GM10266 (cell line): ENCODE measurements around the gene FBXO27.
"Not testable (repeated sequence)": the region's sequence is repeated elsewhere in the genome, so short reads cannot be mapped to it uniquely, and the experiment has no call there.

Experiments
- DNase-seq: peaks from one replicate; pipeline ENCODE4 v3.0.0; 2012; ENCODE audit errors: extremely low spot score
- TF ChIP-seq, protein P1 (sequence below): IDR thresholded peaks from 2 replicates; pipeline ENCODE4 v1.5.1; 2012; ENCODE audit warnings: mild to moderate bottlenecking, low read depth; ENCODE audit not compliant: control insufficient read depth, insufficient read depth; ENCODE audit errors: missing control alignments

Gene FBXO27

DNA sequence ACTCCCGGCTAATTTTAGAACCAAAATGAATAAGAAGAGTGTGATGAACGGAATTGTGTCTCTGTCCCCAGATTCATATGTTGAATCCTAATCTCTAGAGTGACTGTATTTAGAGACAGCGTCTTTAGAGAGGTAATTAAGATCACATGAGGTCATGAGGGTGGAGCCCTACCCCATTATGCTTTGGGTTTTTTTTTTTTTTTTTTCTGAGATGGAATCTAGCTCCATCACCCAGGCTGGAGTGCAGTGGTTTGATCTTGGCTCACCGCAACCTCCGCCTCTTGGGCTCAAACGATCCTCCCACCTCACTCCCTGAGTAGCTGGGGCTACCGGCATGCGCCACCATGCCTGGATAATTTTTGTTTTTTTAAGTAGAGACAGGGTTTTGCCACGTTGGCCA lies 27.9 kb downstream of the FBXO27 start:
- TF ChIP-seq, protein P1, sequence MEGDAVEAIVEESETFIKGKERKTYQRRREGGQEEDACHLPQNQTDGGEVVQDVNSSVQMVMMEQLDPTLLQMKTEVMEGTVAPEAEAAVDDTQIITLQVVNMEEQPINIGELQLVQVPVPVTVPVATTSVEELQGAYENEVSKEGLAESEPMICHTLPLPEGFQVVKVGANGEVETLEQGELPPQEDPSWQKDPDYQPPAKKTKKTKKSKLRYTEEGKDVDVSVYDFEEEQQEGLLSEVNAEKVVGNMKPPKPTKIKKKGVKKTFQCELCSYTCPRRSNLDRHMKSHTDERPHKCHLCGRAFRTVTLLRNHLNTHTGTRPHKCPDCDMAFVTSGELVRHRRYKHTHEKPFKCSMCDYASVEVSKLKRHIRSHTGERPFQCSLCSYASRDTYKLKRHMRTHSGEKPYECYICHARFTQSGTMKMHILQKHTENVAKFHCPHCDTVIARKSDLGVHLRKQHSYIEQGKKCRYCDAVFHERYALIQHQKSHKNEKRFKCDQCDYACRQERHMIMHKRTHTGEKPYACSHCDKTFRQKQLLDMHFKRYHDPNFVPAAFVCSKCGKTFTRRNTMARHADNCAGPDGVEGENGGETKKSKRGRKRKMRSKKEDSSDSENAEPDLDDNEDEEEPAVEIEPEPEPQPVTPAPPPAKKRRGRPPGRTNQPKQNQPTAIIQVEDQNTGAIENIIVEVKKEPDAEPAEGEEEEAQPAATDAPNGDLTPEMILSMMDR = no peak

DNA sequence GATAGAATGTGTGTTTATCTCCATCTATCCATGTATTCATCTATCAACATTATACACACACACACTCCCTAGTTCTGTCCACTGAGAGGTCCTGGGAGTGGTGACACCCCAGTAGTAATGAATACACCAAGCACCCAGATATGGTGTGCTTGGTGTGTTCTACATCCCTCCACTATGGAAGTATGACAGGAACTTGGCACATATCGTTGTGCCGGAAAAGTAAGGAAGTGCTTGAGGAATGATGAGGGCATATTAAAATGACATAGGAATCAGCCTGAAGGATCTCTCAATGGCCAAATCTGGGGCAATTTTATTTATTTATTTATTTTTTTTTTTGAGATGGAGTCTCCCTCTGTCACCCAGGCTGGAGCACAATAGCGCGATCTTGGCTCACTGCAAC lies 28.6 kb downstream of the FBXO27 start:
- TF ChIP-seq, protein P1 = no peak
- DNase-seq = no peak

More for the DNA sequence above, 27.9 kb downstream of the FBXO27 start:
- DNase-seq = no peak

DNA sequence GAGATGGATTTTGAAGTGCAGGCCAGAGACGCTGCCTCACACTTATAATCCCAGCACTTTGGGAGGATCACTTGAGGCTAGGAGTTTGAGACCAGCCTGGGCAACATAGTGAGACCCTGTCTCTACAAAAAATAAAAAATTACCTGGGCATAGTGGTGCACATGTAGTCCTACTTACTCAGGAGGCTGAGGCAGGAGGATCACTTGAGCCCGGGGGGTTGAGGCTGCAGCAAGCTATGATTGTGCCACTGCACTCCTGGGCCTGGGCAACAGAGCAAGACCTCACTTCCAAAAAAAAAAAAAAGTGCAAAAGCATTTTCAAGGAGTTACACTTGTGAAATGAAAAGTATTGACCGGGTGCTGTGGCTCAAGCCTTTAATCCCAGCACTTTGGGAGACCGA lies 29.2 kb downstream of the FBXO27 start:
- TF ChIP-seq, protein P1 = no peak
- no peak for DNase-seq

DNA sequence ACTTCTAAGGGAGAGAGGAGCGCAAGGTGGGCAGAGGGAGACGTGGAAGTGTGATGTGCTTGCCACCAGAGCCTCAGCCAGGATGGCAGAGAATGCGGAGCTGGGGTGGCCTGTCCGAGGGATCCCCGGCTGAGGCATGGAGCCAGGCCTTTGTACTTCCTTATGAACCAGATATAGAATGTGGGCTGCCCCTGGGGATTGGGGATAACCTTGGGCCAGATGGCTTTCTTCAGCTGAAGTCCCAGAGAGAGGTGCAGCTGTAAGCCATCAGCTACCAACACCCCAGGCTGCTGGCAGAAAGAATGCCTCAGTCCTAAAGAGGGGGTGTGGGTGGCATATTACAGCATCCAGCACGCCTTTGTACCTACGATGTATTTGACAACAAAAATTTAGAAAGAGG lies 31.3 kb downstream of the FBXO27 start:
- DNase-seq = no peak
- TF ChIP-seq, protein P1 = no peak

DNA sequence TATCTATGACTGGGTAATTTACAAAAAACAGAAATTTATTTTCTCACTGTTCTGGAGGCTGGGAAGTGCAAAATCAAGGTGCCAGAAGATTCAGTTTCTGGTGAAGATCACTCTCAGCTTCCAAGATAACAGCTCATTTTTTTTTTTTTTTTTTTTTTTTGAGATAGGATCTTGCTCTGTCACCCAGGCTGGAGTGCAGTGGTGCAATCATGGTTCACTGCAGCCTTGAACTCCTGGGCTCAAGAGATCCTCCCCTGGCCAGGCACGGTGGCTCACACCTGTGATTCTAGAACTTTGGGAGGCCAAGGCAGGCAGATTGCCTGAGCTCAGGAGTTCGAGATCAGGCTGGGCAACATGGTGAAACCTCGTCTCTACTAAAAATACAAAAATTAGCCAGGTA lies 34.8 kb downstream of the FBXO27 start:
- not testable (repeated sequence) for DNase-seq

DNA sequence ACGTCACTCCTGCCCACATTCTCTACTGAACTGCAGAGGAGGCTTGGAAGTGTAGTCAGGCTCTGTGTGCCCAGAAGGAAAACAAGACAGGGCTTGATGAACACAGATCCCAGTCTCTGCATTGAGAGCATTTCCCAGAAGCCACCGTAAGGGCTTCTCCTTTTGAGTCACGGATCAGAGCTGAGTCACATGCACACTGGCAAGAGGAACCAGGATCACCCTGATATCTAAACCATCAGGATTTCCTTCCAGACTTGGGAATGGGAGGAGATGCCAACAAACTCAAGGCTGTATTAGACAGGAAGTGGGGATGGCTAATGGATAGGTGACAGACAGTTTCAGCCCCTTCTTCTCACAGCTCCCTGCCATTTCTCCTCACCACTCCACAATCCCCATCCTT lies 39.1 kb downstream of the FBXO27 start:
- DNase-seq = no peak
- TF ChIP-seq, protein P1 = no peak

DNA sequence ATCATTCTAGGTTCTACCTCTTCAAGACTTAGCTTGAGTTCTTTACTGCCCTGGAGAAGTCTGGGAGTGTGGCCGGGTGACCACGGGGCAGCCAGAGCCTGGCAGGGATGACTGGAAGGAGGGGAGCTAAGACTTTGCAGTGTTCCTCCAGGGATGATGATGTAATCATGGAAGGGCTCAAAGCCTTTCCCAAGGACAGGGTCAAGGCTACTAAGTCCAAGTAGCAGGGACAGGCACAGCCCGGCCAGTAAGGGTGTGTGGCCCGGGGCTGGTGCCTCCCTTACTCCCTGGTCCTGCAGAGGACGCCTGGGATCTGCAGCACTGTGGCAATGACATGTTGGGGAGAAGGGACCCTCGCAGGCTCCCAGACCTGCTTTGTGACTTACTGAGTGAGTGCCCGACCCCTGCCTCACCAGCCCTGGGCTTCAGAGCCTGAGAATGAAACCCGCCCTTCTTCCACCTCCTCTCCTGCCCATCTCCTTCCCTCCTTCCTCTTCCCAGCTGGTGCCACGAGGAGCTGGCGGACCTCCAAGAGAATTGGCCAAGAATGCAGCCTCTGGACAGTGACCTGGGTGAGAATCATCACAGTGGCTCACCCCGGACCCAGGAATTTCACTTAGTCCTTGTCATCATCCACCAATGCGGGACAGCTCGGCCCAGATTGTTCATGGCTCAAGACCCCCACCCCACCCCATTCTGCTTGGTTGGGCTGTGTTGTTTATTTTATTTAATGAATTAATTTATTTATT lies 41.2 kb downstream of the FBXO27 start:
- no peak for DNase-seq
- TF ChIP-seq, protein P1 = no peak

DNA sequence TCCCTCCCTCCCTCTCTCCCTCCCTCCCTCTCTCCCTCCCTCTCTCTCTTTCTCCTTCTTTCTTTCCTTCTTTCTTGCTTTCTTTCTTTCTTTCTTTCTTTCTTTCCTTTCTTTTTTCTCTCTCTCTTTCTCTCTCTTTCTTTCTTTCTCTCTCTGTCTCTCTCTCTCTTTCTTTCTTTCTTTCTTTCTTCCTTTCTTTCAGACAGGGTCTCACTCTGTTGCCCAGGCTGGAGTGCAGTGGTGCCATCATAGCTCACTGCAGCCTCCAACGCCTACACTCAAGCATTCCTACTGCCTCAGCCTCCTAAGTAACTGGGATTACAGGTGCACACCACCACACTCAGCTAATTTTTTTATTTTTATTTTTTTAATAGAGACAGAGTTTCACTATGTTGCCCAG lies 42.7 kb downstream of the FBXO27 start:
- DNase-seq = not testable (repeated sequence)
